HUES64 (cell line): ENCODE results near the gene SRC.

ENCODE experiments used
- H3K27ac ChIP-seq: 2 replicates; pipeline ENCODE4 v1.7.0; 2013; ENCODE audit warnings: low read depth, low read length, inconsistent platforms
- H3K27me3 ChIP-seq: 2 replicates; pipeline ENCODE4 v1.6.1; 2013; ENCODE audit warnings: mild to moderate bottlenecking, low read length; ENCODE audit not compliant: insufficient read depth
- H3K36me3 ChIP-seq: 2 replicates; pipeline ENCODE4 v1.6.1; 2013; ENCODE audit warnings: mild to moderate bottlenecking, low read length; ENCODE audit not compliant: insufficient read depth
- H3K4me1 ChIP-seq: 2 replicates; pipeline ENCODE4 v1.6.1; 2013; ENCODE audit warnings: mild to moderate bottlenecking, low read length, moderate library complexity; ENCODE audit not compliant: insufficient read depth
- H3K4me3 ChIP-seq: 2 replicates; pipeline ENCODE4 v1.5.1; 2013; ENCODE audit warnings: mild to moderate bottlenecking, low read length, moderate library complexity
- H3K9ac ChIP-seq: 2 replicates; pipeline ENCODE4 v1.6.1; 2013; ENCODE audit warnings: mild to moderate bottlenecking, low read depth, low read length
- H3K9me3 ChIP-seq: 2 replicates; pipeline ENCODE4 v1.6.1; 2013; ENCODE audit warnings: low read depth, low read length; ENCODE audit not compliant: insufficient read depth
- WGBS: fragments of 150-250, 120-280 bp; methylation state at CpG from one replicate; pipeline ENCODE4 v1.1.7; 2013; ENCODE audit warnings: missing lambda C conversion rate; 5-methylcytosine and 5-hydroxymethylcytosine counted together

SRC gene

GRCh38 chr20:37387519-37388269, 41.8 kb downstream of the SRC start:
- H3K27ac ChIP-seq = no peak overlapping the region
- no peaks in the 10 kb centered on the region for H3K27me3 ChIP-seq
- 96% methylated on average over 13 of the region's 13 CpGs for WGBS
- no peak overlapping the region for H3K4me3 ChIP-seq
- no peaks in the 10 kb centered on the region for H3K9me3 ChIP-seq
- peaks cover 27% of the 10 kb centered on the region for H3K36me3 ChIP-seq
- no peak overlapping the region for H3K9ac ChIP-seq
- no peaks in the 10 kb centered on the region for H3K4me1 ChIP-seq

DNA sequence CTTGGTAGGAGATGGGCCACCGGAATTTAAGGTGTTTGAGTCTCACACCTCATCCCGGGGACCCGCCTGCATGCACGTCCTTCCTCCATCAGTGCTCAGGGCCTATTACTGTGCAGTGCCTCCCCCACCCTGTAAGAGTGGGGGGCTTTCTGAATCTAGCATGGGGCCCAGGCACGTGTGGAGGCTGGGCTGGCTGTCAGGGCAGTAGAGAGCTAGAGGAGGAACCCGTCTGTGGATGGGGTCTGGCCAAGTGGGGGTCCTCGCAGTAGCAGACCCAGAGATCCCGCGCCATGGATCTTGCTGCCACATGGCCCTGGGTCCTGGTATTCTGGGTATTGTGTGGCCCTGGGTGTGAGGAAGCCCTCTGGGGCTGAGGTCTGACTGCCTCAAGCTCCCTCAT, 42.9 kb downstream of the SRC start:
- H3K36me3 ChIP-seq = peaks cover 27% of the 10 kb centered on the region

DNA sequence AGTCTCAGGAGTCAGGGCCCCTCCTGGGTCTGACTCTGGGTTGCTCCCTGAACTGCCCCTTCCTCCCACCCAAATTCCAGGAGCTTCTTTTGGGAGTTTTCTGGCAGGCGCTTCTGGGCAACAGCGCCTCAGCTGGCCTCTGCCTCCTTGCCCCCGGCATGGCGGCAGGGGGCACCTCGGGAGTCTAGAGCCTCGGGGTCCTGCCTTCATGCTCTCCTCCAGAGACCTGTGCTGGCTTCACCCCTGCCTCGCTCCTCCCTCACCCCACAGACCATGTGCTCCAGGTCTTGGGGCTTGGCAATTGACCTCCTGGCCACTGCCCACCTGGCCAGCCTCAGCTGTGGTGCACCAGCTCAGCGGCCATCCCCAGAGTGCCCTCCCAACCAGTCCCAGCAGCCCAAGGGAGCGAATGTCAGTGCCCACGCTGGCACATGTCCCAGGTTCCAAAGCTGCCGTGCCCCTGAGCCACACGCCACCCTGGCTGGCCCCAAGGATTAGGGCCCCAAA, 43.4 kb downstream of the SRC start:
- no peaks in the 10 kb centered on the region for H3K9me3 ChIP-seq
- H3K36me3 ChIP-seq = peaks cover 27% of the 10 kb centered on the region
- no peaks in the 10 kb centered on the region for H3K27me3 ChIP-seq
- no peak overlapping the region for H3K9ac ChIP-seq
- no peak overlapping the region for H3K27ac ChIP-seq
- 93% methylated on average over 12 of the region's 12 CpGs for WGBS
- no peaks in the 10 kb centered on the region for H3K4me1 ChIP-seq
- no peak overlapping the region for H3K4me3 ChIP-seq

More for the DNA sequence above, 42.9 kb downstream of the SRC start:
- H3K27me3 ChIP-seq = no peaks in the 10 kb centered on the region
- H3K4me1 ChIP-seq = no peaks in the 10 kb centered on the region
- 93% methylated on average over 9 of the region's 9 CpGs for WGBS
- H3K4me3 ChIP-seq = no peak overlapping the region
- H3K27ac ChIP-seq = no peak overlapping the region
- H3K9me3 ChIP-seq = no peaks in the 10 kb centered on the region
- H3K9ac ChIP-seq = no peak overlapping the region

GRCh38 chr20:37389844-37390275, 43.9 kb downstream of the SRC start:
- WGBS = 91% methylated on average over 6 of the region's 6 CpGs
- no peaks in the 10 kb centered on the region for H3K4me1 ChIP-seq
- no peaks in the 10 kb centered on the region for H3K27me3 ChIP-seq
- H3K9me3 ChIP-seq = no peaks in the 10 kb centered on the region
- no peak overlapping the region for H3K27ac ChIP-seq
- no peak overlapping the region for H3K9ac ChIP-seq
- peaks cover 26% of the 10 kb centered on the region for H3K36me3 ChIP-seq
- no peak overlapping the region for H3K4me3 ChIP-seq

GRCh38 chr20:37390503-37390890, 44.6 kb downstream of the SRC start:
- Histone ChIP-seq H3K27ac (no peak overlapping the region), H3K9ac (no peak overlapping the region), H3K9me3 (no peaks in the 10 kb centered on the region), H3K4me1 (peaks cover under 1% of the 10 kb centered on the region; the same call in 1 of the 2 replicates), H3K27me3 (no peaks in the 10 kb centered on the region), H3K4me3 (no peak overlapping the region), H3K36me3 (peaks cover 22% of the 10 kb centered on the region)
- 92% methylated on average over 9 of the region's 9 CpGs for WGBS

DNA sequence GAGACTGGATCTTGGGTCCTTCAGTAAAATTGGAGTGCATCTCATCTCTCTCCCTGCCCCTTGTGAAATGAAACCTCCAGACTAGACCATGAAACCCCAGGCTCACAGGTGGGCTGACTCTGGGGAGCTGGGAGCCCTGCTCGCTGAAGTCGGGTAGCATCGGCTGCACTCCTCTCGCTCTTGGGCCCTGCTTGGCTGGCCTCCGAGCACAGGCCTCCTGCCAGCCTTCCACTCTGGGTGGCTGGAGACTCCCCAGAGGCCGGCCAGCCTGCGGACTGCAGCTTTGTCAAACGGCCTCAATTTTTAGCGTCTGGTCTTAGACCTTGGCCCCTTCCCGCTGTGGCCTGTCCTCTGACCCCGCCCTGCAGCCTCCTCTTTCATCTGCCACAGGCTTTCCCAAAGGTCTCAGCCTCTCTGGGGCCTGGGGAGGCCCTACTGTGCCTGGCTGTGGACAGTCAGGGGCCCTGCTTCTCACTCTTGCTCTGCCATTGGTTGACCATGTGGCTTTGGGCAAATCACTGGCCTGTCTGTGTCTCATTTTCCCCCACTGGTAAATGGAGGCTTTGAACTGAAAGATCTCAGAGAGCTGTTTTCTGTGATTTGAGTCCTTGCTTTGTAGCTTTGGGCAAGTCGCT, 45.1 kb downstream of the SRC start:
- Histone ChIP-seq H3K36me3 (peaks cover 17% of the 10 kb centered on the region), H3K4me3 (no peak overlapping the region), H3K9ac (no peak overlapping the region), H3K4me1 (peaks cover 6% of the 10 kb centered on the region), H3K27ac (no peak overlapping the region), H3K27me3 (no peaks in the 10 kb centered on the region), H3K9me3 (no peaks in the 10 kb centered on the region)
- 92% methylated on average over 12 of the region's 12 CpGs for WGBS

GRCh38 chr20:37392441-37393195, 46.7 kb downstream of the SRC start:
- 92% methylated on average over 16 of the region's 16 CpGs for WGBS
- H3K27me3 ChIP-seq = no peaks in the 10 kb centered on the region
- H3K4me3 ChIP-seq = no peak overlapping the region
- H3K9ac ChIP-seq = no peak overlapping the region
- no peak overlapping the region for H3K27ac ChIP-seq
- H3K4me1 ChIP-seq = peaks cover 18% of the 10 kb centered on the region
- no peaks in the 10 kb centered on the region for H3K9me3 ChIP-seq
- peaks cover 7% of the 10 kb centered on the region; the same call in 1 of the 2 replicates for H3K36me3 ChIP-seq

DNA sequence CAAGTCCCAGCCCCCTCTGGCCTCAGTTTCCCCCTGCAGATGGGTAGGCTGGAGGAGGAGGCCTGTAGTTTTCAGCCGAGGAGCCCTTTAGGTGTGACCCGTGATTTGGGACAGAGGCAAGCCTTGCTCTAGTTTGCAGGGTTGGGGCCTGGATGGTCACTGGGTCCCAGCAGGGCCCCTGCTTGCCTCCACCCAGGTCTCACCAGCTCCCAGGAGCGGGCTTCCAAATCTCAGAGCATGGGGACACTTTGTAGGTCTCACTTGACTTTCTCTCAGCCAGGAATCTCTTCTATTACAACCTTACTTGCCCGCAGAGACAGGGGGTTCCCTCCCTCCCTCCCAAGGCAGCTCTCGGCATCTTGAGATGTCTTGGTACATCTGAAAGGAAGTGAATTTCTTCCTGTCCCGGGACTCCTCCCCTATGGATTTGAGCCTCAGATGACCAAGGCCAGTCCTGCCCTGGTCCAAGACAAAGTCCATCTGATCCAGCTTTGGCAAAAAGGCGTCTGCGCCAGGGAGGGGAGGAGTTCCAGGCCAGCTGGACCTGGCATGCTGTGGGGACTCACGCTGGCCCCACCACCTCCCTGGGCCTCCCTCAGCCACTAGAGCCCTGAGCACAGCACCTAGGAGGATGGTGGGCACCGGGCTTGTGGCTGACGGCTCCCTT, 47.4 kb downstream of the SRC start:
- Histone ChIP-seq H3K4me1 (peaks cover 22% of the 10 kb centered on the region), H3K36me3 (peaks cover 12% of the 10 kb centered on the region), H3K9ac (no peak overlapping the region), H3K27ac (no peak overlapping the region), H3K27me3 (no peaks in the 10 kb centered on the region), H3K9me3 (no peaks in the 10 kb centered on the region), H3K4me3 (no peak overlapping the region)
- WGBS = 88% methylated on average over 11 of the region's 11 CpGs

DNA sequence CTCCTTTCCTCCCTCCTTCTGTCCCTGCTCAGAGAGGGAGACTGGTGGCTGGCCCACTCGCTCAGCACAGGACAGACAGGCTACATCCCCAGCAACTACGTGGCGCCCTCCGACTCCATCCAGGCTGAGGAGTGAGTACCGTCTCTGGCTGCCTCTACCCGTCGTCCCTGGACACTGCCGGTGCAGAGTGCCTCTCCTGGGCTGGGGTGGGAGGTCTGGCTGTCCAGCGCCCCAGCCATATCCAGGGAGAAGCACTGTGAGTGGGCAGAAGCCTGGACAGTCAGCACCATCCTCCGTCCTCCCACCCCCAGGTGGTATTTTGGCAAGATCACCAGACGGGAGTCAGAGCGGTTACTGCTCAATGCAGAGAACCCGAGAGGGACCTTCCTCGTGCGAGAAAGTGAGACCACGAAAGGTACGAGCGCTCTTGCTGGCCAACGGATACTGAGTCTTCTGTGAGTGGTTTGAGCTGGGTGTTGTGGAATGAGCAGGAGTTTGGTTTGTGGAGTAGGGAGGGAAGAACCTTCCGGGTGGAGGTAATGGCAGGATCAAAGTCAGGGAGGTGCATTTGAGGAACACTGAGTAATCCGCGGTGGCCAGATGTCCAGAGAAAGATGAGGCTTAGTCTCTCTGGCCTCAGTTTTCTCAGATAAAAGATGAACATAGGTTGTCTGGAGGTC, 48.1 kb downstream of the SRC start:
- Histone ChIP-seq H3K4me1 (peaks cover 22% of the 10 kb centered on the region), H3K9me3 (no peaks in the 10 kb centered on the region), H3K4me3 (no peak overlapping the region), H3K27ac (no peak overlapping the region), H3K36me3 (peaks cover 19% of the 10 kb centered on the region), H3K27me3 (no peaks in the 10 kb centered on the region), H3K9ac (no peak overlapping the region)
- 92% methylated on average over 22 of the region's 22 CpGs for WGBS

DNA sequence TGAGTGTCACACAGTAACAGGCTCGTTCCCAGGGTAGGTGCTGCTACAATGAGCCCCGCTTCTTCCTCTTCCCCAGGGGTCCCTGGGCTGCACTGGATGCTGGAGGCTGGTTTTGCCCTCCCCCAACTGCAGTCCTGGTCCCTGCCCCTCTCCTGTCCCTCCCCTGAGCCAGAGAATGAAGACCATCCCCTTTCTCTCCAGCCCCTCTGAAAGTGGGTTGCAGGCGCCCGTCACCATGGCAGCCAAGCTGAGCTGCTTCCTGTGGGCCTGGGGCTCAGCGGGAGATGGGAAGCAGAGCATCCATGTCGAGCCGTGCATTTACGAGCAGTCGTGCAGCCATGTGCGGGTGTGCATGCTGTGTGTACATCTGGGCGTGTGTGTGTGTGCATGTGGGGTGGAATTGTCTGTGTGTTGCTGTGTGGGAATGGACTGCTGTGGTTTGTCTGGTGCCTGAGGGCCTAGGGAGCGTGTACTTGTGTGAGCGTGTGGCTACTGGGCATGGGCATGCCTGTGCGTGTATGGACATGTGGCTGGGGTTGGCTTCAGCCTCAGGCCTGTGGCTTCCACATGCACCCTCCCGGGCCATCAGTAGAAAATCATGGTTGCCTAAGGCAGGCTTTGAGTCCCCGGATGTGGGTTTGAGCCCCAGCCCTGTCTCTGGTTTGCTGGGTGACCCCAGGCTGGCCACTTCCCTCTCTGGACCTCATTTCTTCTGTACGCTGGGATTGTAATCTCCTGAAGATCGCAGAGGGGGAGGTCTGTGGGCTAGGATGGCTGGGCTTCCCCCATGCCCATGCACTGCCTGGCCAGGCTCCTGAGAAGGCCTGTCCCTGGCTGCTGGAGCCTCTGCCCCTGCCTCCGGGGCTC, 48.8 kb downstream of the SRC start:
- no peak overlapping the region for H3K27ac ChIP-seq
- no peaks in the 10 kb centered on the region for H3K27me3 ChIP-seq
- WGBS = 87% methylated on average over 19 of the region's 19 CpGs
- H3K9me3 ChIP-seq = no peaks in the 10 kb centered on the region
- peaks cover 22% of the 10 kb centered on the region for H3K4me1 ChIP-seq
- H3K4me3 ChIP-seq = no peak overlapping the region
- H3K9ac ChIP-seq = peak overlapping the region; percentile 35; the same call in 1 of the 2 replicates
- peaks cover 22% of the 10 kb centered on the region for H3K36me3 ChIP-seq
